HS-27A (cell line): ENCODE data around the gene WFS1.

Source experiments
- DNase-seq: peaks from one replicate; pipeline ENCODE4 v3.0.0-alpha.2; 2012; ENCODE audit warnings: low read depth, missing footprints

Gene WFS1

DNA sequence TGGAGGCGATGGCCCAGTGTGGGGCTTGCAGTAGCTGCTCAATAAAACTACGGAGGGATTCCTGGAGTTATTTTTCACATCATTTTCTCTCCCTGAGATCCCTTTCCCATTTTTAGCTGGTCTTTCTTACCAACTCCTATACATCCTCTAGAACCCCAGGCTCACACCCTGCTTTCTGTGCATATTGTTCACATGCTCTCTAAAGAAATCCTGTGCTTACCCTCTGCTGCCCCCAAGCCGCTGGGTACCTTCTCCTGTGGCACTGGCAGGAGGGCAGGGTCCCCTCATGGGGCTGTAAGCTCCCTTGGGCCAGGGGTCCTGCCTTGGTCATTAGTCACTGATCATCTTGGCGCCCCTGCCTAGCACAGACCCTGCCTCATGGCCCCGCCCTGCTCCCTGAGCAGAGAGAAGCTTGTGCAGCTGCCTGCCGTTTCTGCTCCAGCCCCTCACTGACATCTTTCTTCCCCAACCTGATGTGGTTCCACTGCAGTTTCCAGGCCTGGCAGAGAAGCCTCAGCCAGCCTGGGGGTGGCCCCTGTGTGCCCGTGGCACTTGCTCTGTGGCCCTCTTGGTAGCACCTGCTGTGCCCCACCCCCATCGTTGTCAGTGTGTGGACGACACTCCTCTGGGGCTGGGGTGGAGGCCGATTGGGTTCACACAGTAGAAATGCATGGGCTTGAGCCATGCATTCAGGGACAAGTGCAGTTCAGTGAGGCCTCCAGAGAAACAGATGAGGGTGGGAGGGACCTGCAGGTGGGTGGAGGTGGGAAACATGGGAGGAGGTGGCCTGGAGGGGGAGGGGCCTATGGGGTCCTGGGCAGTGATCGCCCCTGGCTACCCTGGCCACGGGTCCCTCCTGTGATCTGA is 69.5 kb downstream of the WFS1 start:
- DNase-seq: no peak

DNA sequence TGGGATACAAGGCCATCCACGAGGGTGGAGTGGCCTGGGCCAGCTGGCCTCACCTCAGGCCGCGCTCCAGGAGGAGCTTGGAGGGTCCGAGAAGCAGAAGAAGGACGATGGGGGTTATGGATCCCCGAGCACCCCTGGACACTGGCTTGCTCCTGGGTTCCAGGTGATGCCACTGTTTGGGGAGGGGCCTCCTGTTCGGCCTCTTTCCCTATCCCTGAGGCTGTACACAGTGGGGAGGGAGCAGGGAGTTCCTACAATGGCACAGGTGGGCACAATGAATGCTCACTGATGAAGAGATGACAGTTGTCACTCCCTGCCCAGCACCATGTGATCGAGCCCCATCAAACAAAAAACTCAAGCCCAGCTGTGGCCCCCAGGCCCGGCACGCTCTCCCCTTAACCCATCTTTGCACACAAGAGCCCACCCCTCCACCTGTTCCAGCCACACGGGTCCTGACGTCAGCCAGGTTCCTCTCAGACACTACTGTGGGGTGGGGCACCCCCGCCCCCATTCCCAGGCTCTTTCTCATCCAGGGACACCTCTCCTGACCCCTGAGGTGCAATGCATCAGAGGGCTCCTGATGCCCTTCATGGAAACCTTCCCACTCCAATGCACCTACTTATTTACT is 70.3 kb downstream of the WFS1 start:
- no peak for DNase-seq

- DNase-seq: no peak
Observed at GRCh38 chr4:6340446-6341015, 70.9 kb downstream of the WFS1 start.

- DNase-seq: no peak
Observed at GRCh38 chr4:6341696-6342095, 72.0 kb downstream of the WFS1 start.

- DNase-seq: no peak
Observed at GRCh38 chr4:6342530-6343293, 73.1 kb downstream of the WFS1 start.

GRCh38 chr4:6343939-6344408 is 74.3 kb downstream of the WFS1 start:
- peak; percentile 33 for DNase-seq

GRCh38 chr4:6345096-6345830 is 75.6 kb downstream of the WFS1 start:
- no peak for DNase-seq

- no peak for DNase-seq
Observed at GRCh38 chr4:6345866-6346265, 76.2 kb downstream of the WFS1 start.

- DNase-seq: no peak
Observed at GRCh38 chr4:6346373-6347110, 76.9 kb downstream of the WFS1 start.

- no peak for DNase-seq
Observed at GRCh38 chr4:6347511-6348045, 77.9 kb downstream of the WFS1 start.

- no peak for DNase-seq
Observed at GRCh38 chr4:6348408-6348807, 78.8 kb downstream of the WFS1 start.

- no peak for DNase-seq
Observed at GRCh38 chr4:6349896-6350603, 80.4 kb downstream of the WFS1 start.

DNA sequence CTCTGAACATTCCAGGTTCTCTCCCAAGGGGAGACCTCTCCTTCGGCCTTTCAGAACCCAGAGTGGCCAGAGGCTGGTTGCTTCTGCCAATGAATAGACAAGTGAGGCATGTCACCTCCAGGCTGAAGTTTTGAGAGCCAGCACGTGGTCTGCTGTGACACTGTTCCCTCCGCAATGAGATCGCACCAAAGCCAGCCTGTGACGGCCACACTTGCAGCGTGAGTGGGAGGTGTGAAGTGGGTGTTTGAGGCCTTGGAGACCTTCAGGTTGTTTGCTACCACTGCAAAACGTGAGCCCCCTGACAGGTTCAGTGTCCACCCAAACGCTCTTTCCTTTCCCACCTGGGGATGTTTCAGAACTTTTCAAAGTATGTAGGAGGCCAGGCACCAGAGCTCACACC is 81.0 kb downstream of the WFS1 start:
- DNase-seq: no peak

DNA sequence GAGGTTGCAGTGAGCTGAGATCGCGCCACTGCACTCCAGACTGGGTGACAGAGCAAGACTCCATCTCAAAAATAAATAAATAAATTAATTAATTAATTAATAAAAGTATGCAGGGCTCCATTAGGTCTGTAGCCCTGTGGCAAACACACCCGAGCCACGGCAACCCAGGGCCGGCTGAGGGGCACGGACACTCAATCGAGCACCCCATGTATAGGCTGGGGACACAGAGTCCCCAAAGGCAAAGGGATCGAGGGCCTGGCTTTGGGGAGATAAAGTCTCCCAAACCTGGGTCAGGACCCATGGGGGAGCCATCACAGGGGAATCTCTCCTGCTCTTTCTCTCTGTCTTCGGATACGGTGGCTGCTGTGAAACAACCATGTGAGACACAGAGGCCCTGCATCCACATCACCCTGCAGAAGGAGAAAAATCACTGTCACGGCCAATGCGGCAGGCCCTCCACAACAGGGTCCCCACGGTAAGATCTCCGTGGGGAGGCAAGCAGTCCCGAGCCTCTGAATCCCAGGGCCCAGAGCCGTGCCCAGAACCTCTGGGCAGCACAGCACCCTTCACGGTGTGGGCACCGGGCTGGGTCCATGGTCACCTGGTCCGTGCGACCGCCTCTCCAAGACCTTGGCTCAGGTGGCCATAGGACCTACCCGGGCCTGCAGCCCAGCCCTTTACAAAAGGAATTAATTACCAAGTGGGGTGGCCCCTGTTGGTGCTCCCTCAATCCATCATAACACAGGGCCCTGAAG is 81.8 kb downstream of the WFS1 start:
- no peak for DNase-seq

DNA sequence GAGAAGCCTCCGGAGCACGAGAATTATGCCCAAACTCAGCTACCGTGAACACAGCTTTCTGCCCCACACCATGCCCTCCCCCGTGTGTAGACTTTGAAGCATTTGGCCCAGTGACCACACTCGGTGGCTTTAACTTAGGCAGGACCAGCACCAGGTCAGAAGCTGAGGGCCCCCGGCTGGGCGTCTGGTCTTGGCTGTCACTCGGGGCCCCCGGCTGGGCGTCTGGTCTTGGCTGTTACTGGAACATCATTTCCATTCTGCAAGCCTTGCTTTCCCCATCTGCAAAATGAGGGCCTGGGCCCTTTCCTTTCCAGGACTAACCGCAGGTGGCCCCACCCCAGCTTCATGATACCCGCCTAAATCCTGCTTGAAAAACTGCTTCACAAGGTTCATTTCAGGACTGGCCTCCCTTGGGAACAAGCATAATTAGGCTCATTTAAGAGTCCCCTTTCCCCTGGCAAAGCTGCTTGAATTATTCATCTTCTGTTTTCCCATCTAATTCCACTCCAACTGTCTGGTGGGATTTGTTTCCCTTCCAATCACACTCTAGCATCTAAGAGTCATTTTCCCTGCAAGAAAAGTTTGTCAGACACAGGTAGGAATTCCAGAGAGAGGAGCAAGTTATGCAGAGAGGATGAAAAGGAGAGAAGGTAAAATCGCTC is 82.5 kb downstream of the WFS1 start:
- DNase-seq: no peak
